ENCODE results near the gene KIAA0232. TPM values are rescaled to one million over a fixed set of nuclear protein-coding genes. Genes with fewer than 3 reads are reported as not detected.
"Not testable (repeated sequence)": the region's sequence is repeated elsewhere in the genome, so short reads cannot be mapped to it uniquely, and the experiment has no call there.

Gene KIAA0232
- total RNA-seq, 5 donors from 2014 or later (not counting 1 experiment from before 2014, with no cell fraction given): 16.5 to 20.9 (median 19.3) TPM

GRCh38 chr4:6754481-6755087 is 27.9 kb upstream of the KIAA0232 start:
- no peak overlapping the region for H3K4me3 Mint-ChIP-seq
- no peaks in the 10 kb centered on the region for H3K27me3 Mint-ChIP-seq
- H3K4me1 ChIP-seq (ENCODE audit: control insufficient read depth in 1 of 2, extremely low read depth in 1 of 2, insufficient read depth in 2 of 2, low read length in 2 of 2): peaks cover 0 to 8% of the 10 kb centered on the region in 2 experiments
- peaks cover 10 to 15% (median 11%) of the 10 kb centered on the region in 3 donors for H3K4me1 Mint-ChIP-seq
- no peak overlapping the region for H3K4me3 ChIP-seq (ENCODE audit: control insufficient read depth in 1 of 2, extremely low read depth in 1 of 2, low read length in 1 of 2)
- H3K9me3 ChIP-seq: no peaks in the 10 kb centered on the region
- no peak overlapping the region for H3K27ac ChIP-seq (ENCODE audit: low read length)
- WGBS (ENCODE audit: insufficient coverage): 70% methylated on average over 2 of the region's 3 CpGs
- no peaks in the 10 kb centered on the region for H3K36me3 Mint-ChIP-seq
- CTCF ChIA-PET: no interaction called here
- no peak for ATAC-seq (replicated peaks in 1 of 4)
- H3K36me3 ChIP-seq (ENCODE audit: control insufficient read depth in 2 of 2, extremely low read depth in 1 of 2, insufficient read depth in 1 of 2, low read length in 1 of 2): no peaks in the 10 kb centered on the region
- H3K27ac Mint-ChIP-seq: no peak overlapping the region
- H3K9me3 Mint-ChIP-seq: no peaks in the 10 kb centered on the region
- no peak for DNase-seq
- H3K27me3 ChIP-seq (replicated peaks in 1 of 2; ENCODE audit: control insufficient read depth in 2 of 2, extremely low read depth in 1 of 2, insufficient read depth in 2 of 2, low read length in 1 of 2): peaks cover 0 to 7% of the 10 kb centered on the region in 2 experiments
- POLR2A ChIA-PET: no interaction called here

GRCh38 chr4:6755088-6755753 is 27.3 kb upstream of the KIAA0232 start:
- DNase-seq (no peak), ATAC-seq (replicated peaks in 1 of 4) (no peak)
- no peaks in the 10 kb centered on the region for H3K27me3 Mint-ChIP-seq
- Histone ChIP-seq H3K4me3 (ENCODE audit: control insufficient read depth in 1 of 2, extremely low read depth in 1 of 2, low read length in 1 of 2) (no peak overlapping the region), H3K36me3 (ENCODE audit: control insufficient read depth in 2 of 2, extremely low read depth in 1 of 2, insufficient read depth in 1 of 2, low read length in 1 of 2) (no peaks in the 10 kb centered on the region), H3K4me1 (ENCODE audit: control insufficient read depth in 1 of 2, extremely low read depth in 1 of 2, insufficient read depth in 2 of 2, low read length in 2 of 2) (peaks cover 0 to 8% of the 10 kb centered on the region in 2 experiments), H3K27ac (ENCODE audit: low read length) (no peak overlapping the region), H3K9me3 (no peaks in the 10 kb centered on the region), H3K27me3 (replicated peaks in 1 of 2; ENCODE audit: control insufficient read depth in 2 of 2, extremely low read depth in 1 of 2, insufficient read depth in 2 of 2, low read length in 1 of 2) (peaks cover 0 to 7% of the 10 kb centered on the region in 2 experiments)
- H3K4me1 Mint-ChIP-seq: peaks cover 10 to 15% (median 11%) of the 10 kb centered on the region in 3 donors
- WGBS (ENCODE audit: insufficient coverage): 100% methylated on average over 2 of the region's 5 CpGs
- no peaks in the 10 kb centered on the region for H3K9me3 Mint-ChIP-seq
- H3K27ac Mint-ChIP-seq: no peak overlapping the region
- ChIA-PET POLR2A (no interaction called here), CTCF (no interaction called here)
- H3K36me3 Mint-ChIP-seq: no peaks in the 10 kb centered on the region
- H3K4me3 Mint-ChIP-seq: no peak overlapping the region

- DNase-seq; H3K27me3 Mint-ChIP-seq; H3K36me3 ChIP-seq (ENCODE audit: control insufficient read depth in 2 of 2, extremely low read depth in 1 of 2, insufficient read depth in 1 of 2, low read length in 1 of 2); H3K36me3 Mint-ChIP-seq; H3K27ac Mint-ChIP-seq; H3K27ac ChIP-seq (ENCODE audit: low read length); H3K4me3 ChIP-seq (ENCODE audit: control insufficient read depth in 1 of 2, extremely low read depth in 1 of 2, low read length in 1 of 2); H3K9me3 Mint-ChIP-seq; H3K4me3 Mint-ChIP-seq; POLR2A ChIA-PET; CTCF ChIA-PET; H3K9me3 ChIP-seq; ATAC-seq (replicated peaks in 1 of 4): not testable (repeated sequence)
- peaks cover 0 to 12% of the 10 kb centered on the region in 2 experiments for H3K27me3 ChIP-seq (replicated peaks in 1 of 2; ENCODE audit: control insufficient read depth in 2 of 2, extremely low read depth in 1 of 2, insufficient read depth in 2 of 2, low read length in 1 of 2)
- peaks cover 0 to 13% of the 10 kb centered on the region in 2 experiments for H3K4me1 ChIP-seq (ENCODE audit: control insufficient read depth in 1 of 2, extremely low read depth in 1 of 2, insufficient read depth in 2 of 2, low read length in 2 of 2)
- no CpG with 5 or more reads among the region's 6 CpGs for WGBS (ENCODE audit: insufficient coverage)
- peaks cover 7 to 11% (median 10%) of the 10 kb centered on the region in 3 donors for H3K4me1 Mint-ChIP-seq
Measured at GRCh38 chr4:6756345-6756744, 26.2 kb upstream of the KIAA0232 start.

- H3K27me3 ChIP-seq (replicated peaks in 1 of 2; ENCODE audit: control insufficient read depth in 2 of 2, extremely low read depth in 1 of 2, insufficient read depth in 2 of 2, low read length in 1 of 2): peaks cover 0 to 12% of the 10 kb centered on the region in 2 experiments
- no peak overlapping the region for H3K4me3 ChIP-seq (ENCODE audit: control insufficient read depth in 1 of 2, extremely low read depth in 1 of 2, low read length in 1 of 2)
- no peaks in the 10 kb centered on the region for H3K36me3 ChIP-seq (ENCODE audit: control insufficient read depth in 2 of 2, extremely low read depth in 1 of 2, insufficient read depth in 1 of 2, low read length in 1 of 2)
- Mint-ChIP-seq H3K4me1 (peaks cover 3 to 4% (median 4%) of the 10 kb centered on the region in 3 donors), H3K36me3 (no peaks in the 10 kb centered on the region), H3K4me3 (no peak overlapping the region), H3K27me3 (peaks cover 0 to 5% of the 10 kb centered on the region in 2 donors), H3K9me3 (no peaks in the 10 kb centered on the region), H3K27ac (no peak overlapping the region)
- no peak for DNase-seq
- H3K9me3 ChIP-seq: no peaks in the 10 kb centered on the region
- WGBS (ENCODE audit: insufficient coverage): 88% methylated on average over 4 of the region's 4 CpGs
- ChIA-PET POLR2A (no interaction called here), CTCF (no interaction called here)
- H3K27ac ChIP-seq (ENCODE audit: low read length): no peak overlapping the region
- peaks cover 0 to 8% of the 10 kb centered on the region in 2 experiments for H3K4me1 ChIP-seq (ENCODE audit: control insufficient read depth in 1 of 2, extremely low read depth in 1 of 2, insufficient read depth in 2 of 2, low read length in 2 of 2)
- ATAC-seq (replicated peaks in 1 of 4): no peak
Measured at GRCh38 chr4:6758728-6759127, 23.8 kb upstream of the KIAA0232 start.

- H3K36me3 ChIP-seq (ENCODE audit: control insufficient read depth in 2 of 2, extremely low read depth in 1 of 2, insufficient read depth in 1 of 2, low read length in 1 of 2): no peaks in the 10 kb centered on the region
- H3K4me1 Mint-ChIP-seq: peaks cover 3 to 4% (median 4%) of the 10 kb centered on the region in 3 donors
- H3K9me3 Mint-ChIP-seq: no peaks in the 10 kb centered on the region
- 74% methylated on average over 5 of the region's 9 CpGs for WGBS (ENCODE audit: insufficient coverage)
- H3K4me1 ChIP-seq (ENCODE audit: control insufficient read depth in 1 of 2, extremely low read depth in 1 of 2, insufficient read depth in 2 of 2, low read length in 2 of 2): peaks cover 0 to 8% of the 10 kb centered on the region in 2 experiments
- DNase-seq (no peak), ATAC-seq (replicated peaks in 1 of 4) (no peak)
- ChIA-PET POLR2A (no interaction called here), CTCF (no interaction called here)
- H3K4me3 ChIP-seq (ENCODE audit: control insufficient read depth in 1 of 2, extremely low read depth in 1 of 2, low read length in 1 of 2): no peak overlapping the region
- H3K27ac ChIP-seq (ENCODE audit: low read length): no peak overlapping the region
- H3K27me3 Mint-ChIP-seq: peaks cover 0 to 5% of the 10 kb centered on the region in 2 donors
- H3K9me3 ChIP-seq: no peaks in the 10 kb centered on the region
- no peak overlapping the region for H3K4me3 Mint-ChIP-seq
- H3K27me3 ChIP-seq (replicated peaks in 1 of 2; ENCODE audit: control insufficient read depth in 2 of 2, extremely low read depth in 1 of 2, insufficient read depth in 2 of 2, low read length in 1 of 2): peaks cover 0 to 9% of the 10 kb centered on the region in 2 experiments
- no peaks in the 10 kb centered on the region for H3K36me3 Mint-ChIP-seq
- no peak overlapping the region for H3K27ac Mint-ChIP-seq
Measured at GRCh38 chr4:6760865-6761264, 21.7 kb upstream of the KIAA0232 start.

- H3K9me3 ChIP-seq: no peaks in the 10 kb centered on the region
- peaks cover 0 to 5% of the 10 kb centered on the region in 2 donors for H3K27me3 Mint-ChIP-seq
- no peak overlapping the region for H3K27ac ChIP-seq (ENCODE audit: low read length)
- POLR2A ChIA-PET: no interaction called here
- WGBS (ENCODE audit: insufficient coverage): 74% methylated on average over 28 of the region's 35 CpGs
- peaks cover 6 to 12% (median 9%) of the 10 kb centered on the region in 3 donors for H3K4me1 Mint-ChIP-seq
- peak overlapping the region in 2 of 3 donors; percentile 39 to 45 for H3K4me3 Mint-ChIP-seq
- H3K36me3 ChIP-seq (ENCODE audit: control insufficient read depth in 2 of 2, extremely low read depth in 1 of 2, insufficient read depth in 1 of 2, low read length in 1 of 2): no peaks in the 10 kb centered on the region
- peak overlapping the region in 1 of 2 donors; percentile 76 for H3K27ac Mint-ChIP-seq
- peaks cover 0 to 6% of the 10 kb centered on the region in 2 experiments for H3K27me3 ChIP-seq (replicated peaks in 1 of 2; ENCODE audit: control insufficient read depth in 2 of 2, extremely low read depth in 1 of 2, insufficient read depth in 2 of 2, low read length in 1 of 2)
- CTCF ChIA-PET: no interaction called here
- no peaks in the 10 kb centered on the region for H3K9me3 Mint-ChIP-seq
- DNase-seq: peak in 5 of 35 experiments; percentile 15 to 33 (median 26)
- no peak overlapping the region for H3K4me3 ChIP-seq (ENCODE audit: control insufficient read depth in 1 of 2, extremely low read depth in 1 of 2, low read length in 1 of 2)
- peak; percentile 48 to 70 (median 58) for ATAC-seq (replicated peaks in 1 of 4)
- no peaks in the 10 kb centered on the region for H3K36me3 Mint-ChIP-seq
- H3K4me1 ChIP-seq (ENCODE audit: control insufficient read depth in 1 of 2, extremely low read depth in 1 of 2, insufficient read depth in 2 of 2, low read length in 2 of 2): peaks cover 0 to 8% of the 10 kb centered on the region in 2 experiments
Measured at GRCh38 chr4:6761649-6762615, 20.6 kb upstream of the KIAA0232 start.

All from T-cell (primary cell).